Activated B cell treated with CpG ODN at 0.5 μM for 24 hours (primary cell): ENCODE results near the gene SLC35A3. TPM values are rescaled to one million over a fixed set of nuclear protein-coding genes. Genes with fewer than 3 reads are reported as not detected.

Experiments
- ATAC-seq: fragments of 200-7000 bp; cut with Tn5 transposase; one replicate; pipeline ENCODE4 v1.10.0; 2021; ENCODE audit warnings: low read depth, mild to moderate bottlenecking, moderate library complexity
- CTCF ChIA-PET: fragments of 350-600 bp; sonication (Branson Sonifier 250); formaldehyde crosslinking; loops from one replicate; lab custom pipeline; 2021; ENCODE audit warnings: antibody characterized with exemption; lab: Charles Lee
- POLR2A ChIA-PET: fragments of 350-600 bp; sonication (Branson Sonifier 250); formaldehyde crosslinking; loops from one replicate; lab custom pipeline; 2021; ENCODE audit warnings: antibody characterized with exemption; lab: Charles Lee
- DNase-seq: peaks from one replicate; pipeline ENCODE4 v3.0.0; 2022
- H3K27ac Mint-ChIP-seq: one replicate; pipeline ENCODE4 v1.8.0; 2020; ENCODE audit warnings: mixed read lengths
- H3K27me3 Mint-ChIP-seq: one replicate; pipeline ENCODE4 v1.8.0; 2021; ENCODE audit warnings: mixed read lengths
- H3K36me3 Mint-ChIP-seq: one replicate; pipeline ENCODE4 v1.8.0; 2021; ENCODE audit warnings: low read depth, mixed read lengths
- H3K4me1 Mint-ChIP-seq: one replicate; pipeline ENCODE4 v1.8.0; 2021; ENCODE audit warnings: mixed read lengths
- H3K4me3 Mint-ChIP-seq: one replicate; pipeline ENCODE4 v1.8.0; 2020; ENCODE audit warnings: mild to moderate bottlenecking, mixed read lengths
- H3K9me3 Mint-ChIP-seq: one replicate; pipeline ENCODE4 v1.8.0; 2020; ENCODE audit warnings: mixed read lengths
- intact Hi-C: fragments of 100-400 bp; cut with micrococcal nuclease; formaldehyde crosslinking; loops from one replicate; pipeline ENCODE4 v1.15.1; 2024
- total RNA-seq: library from RNA; stranded (reverse); gene quantifications from 2 replicates; pipeline ENCODE4 v1.2.3, GENCODE V29; 2022
- TF ChIP-seq, protein P1 (sequence below): fragments of 200-600 bp; IDR thresholded peaks from one replicate; pipeline ENCODE4 v1.8.0; 2022; ENCODE audit warnings: antibody characterized with exemption, mild to moderate bottlenecking

The SLC35A3 gene
- total RNA-seq, 1 donor from 2014 or later, result 21.1 TPM

DNA sequence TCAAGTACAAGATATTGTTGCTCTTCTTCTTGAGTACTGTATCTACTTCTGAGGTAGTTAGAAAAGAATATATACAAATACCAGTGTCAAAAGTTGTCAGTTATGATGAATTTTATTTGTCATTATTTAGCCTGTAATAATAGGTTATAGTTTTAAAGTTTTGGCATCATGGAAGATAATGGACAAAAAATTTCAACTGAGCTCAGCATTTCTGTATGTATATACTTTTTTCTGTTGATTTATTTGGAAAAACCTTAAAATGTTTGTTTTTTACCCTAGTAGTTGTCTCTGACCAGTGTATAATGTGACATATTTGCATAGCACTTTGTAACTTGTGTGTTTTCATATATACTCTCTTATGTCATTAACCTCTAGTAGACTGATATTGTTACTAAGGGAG, 11.1 kb downstream of the SLC35A3 start:
- ATAC-seq (no peak), DNase-seq (no peak)
- H3K9me3 Mint-ChIP-seq, result no peaks in the 10 kb centered on the region
- peaks cover 7% of the 10 kb centered on the region for H3K4me1 Mint-ChIP-seq
- no peaks in the 10 kb centered on the region for H3K27me3 Mint-ChIP-seq
- TF ChIP-seq, protein P1, sequence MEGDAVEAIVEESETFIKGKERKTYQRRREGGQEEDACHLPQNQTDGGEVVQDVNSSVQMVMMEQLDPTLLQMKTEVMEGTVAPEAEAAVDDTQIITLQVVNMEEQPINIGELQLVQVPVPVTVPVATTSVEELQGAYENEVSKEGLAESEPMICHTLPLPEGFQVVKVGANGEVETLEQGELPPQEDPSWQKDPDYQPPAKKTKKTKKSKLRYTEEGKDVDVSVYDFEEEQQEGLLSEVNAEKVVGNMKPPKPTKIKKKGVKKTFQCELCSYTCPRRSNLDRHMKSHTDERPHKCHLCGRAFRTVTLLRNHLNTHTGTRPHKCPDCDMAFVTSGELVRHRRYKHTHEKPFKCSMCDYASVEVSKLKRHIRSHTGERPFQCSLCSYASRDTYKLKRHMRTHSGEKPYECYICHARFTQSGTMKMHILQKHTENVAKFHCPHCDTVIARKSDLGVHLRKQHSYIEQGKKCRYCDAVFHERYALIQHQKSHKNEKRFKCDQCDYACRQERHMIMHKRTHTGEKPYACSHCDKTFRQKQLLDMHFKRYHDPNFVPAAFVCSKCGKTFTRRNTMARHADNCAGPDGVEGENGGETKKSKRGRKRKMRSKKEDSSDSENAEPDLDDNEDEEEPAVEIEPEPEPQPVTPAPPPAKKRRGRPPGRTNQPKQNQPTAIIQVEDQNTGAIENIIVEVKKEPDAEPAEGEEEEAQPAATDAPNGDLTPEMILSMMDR, result no peak
- no peak overlapping the region for H3K4me3 Mint-ChIP-seq
- ChIA-PET CTCF (no interaction called here), POLR2A (no interaction called here)
- no peak overlapping the region for H3K27ac Mint-ChIP-seq
- peaks cover 25% of the 10 kb centered on the region for H3K36me3 Mint-ChIP-seq
- intact Hi-C loops, result no loop called here

DNA sequence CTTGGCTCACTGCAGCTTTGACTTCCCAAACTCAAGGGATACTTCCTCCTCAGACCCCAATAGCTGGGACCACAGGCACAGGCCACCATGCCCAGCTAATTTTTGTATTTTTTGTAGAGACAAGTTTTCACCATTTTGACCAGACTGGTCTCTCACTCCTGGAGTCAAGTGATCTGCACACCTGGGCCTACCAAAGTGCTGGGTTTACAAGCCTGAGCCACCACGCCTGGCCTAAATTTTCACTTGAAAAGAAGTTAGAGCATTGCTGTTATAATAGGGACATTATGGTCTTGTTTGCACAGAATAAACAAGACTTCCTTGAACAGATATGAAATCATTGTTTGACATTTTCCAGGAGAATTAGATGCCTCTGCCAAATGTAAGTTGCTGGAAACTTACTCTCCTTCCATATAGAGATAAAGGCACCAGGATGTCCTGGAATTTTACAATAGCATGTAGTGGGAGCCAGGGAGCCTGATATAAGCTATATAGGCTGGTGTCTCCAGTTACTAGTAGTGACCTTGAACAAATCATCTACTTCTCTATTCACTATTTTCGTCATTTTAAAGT, 16.9 kb downstream of the SLC35A3 start:
- no peak for ATAC-seq
- intact Hi-C loops, result no loop called here
- TF ChIP-seq, protein P1, result no peak
- no peak overlapping the region for H3K27ac Mint-ChIP-seq
- DNase-seq, result no peak
- peaks cover 34% of the 10 kb centered on the region for H3K36me3 Mint-ChIP-seq
- no peak overlapping the region for H3K4me3 Mint-ChIP-seq
- no peaks in the 10 kb centered on the region for H3K27me3 Mint-ChIP-seq
- POLR2A ChIA-PET, result no interaction called here
- H3K9me3 Mint-ChIP-seq, result no peaks in the 10 kb centered on the region
- H3K4me1 Mint-ChIP-seq, result peaks cover 7% of the 10 kb centered on the region
- CTCF ChIA-PET, result no interaction called here

DNA sequence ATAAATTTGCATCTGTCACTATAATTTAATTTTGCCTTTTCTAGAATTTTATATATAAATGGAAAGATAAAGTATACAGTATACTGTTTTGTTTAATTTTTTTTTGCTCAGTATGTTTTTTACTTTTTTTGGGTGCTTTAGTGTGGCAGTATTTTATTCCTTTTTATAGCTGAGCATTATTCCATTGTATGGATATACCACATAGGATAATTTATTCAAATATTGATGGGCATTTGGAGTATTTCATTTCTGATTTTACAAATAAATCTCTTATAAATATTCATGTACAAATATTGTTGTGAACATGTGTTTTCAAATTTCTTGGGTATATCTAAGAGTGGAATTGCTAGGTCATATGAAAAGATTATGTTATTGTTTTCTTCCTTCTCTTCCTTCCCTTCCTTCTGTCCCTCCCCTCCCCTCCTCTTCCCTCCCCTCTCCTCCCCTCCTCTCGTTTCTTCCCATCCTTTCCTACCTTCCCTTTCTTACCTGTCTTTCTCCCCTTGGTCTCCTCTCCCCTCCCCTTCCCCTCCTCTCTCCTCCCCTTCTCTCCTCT, 18.5 kb downstream of the SLC35A3 start:
- TF ChIP-seq, protein P1, result no peak
- peaks cover 45% of the 10 kb centered on the region for H3K36me3 Mint-ChIP-seq
- POLR2A ChIA-PET, result interaction anchor here (0.6 kb wide), 1 partner anchor 87 kb away, joined by 3 read pairs; no protein-coding TSS in a partner anchor

DNA sequence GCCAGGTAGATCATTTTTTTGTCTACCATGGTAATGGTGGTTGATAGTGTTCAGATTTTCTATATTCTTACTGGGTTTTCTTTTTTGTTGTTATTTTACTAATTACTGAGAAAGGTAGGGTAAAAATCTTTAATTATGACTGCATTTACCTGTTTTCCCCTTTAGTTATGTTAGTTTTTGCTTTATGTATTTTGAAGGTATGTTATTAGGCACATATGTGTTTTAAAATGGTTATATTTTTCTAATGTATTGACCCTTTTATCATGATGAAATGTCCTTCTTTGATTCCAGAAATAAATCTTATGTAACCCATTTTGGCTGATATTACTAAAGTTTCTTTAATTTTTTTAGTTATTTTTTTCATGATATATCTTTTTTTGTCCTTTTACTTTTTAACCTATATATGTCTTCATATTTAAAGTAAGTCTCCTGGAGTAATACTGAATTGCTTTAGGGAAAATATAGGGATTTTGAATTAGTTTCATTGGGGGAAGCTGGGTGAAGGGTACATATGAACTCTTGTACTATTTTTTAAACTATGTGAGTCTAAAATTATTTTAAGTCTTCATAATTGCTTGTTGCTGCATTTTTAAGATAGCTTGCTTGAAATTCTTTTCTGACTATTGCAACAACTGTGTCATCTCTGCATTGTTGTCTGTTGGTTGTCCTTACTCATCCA, 22.4 kb downstream of the SLC35A3 start:
- no peaks in the 10 kb centered on the region for H3K27me3 Mint-ChIP-seq
- no peak overlapping the region for H3K4me3 Mint-ChIP-seq
- DNase-seq, result no peak
- peaks cover 2% of the 10 kb centered on the region for H3K9me3 Mint-ChIP-seq
- H3K36me3 Mint-ChIP-seq, result peaks cover 60% of the 10 kb centered on the region
- ChIA-PET CTCF (no interaction called here), POLR2A (no interaction called here)
- intact Hi-C loops, result no loop called here
- ATAC-seq, result no peak
- H3K4me1 Mint-ChIP-seq, result no peaks in the 10 kb centered on the region
- H3K27ac Mint-ChIP-seq, result no peak overlapping the region
- TF ChIP-seq, protein P1, result no peak

More for the DNA sequence above, 18.5 kb downstream of the SLC35A3 start:
- H3K4me3 Mint-ChIP-seq, result no peak overlapping the region
- H3K27ac Mint-ChIP-seq, result no peak overlapping the region
- peaks cover 7% of the 10 kb centered on the region for H3K4me1 Mint-ChIP-seq
- H3K27me3 Mint-ChIP-seq, result no peaks in the 10 kb centered on the region
- DNase-seq, result no peak
- CTCF ChIA-PET, result no interaction called here
- no peak for ATAC-seq
- H3K9me3 Mint-ChIP-seq, result peaks cover 2% of the 10 kb centered on the region
- intact Hi-C loops, result no loop called here

DNA sequence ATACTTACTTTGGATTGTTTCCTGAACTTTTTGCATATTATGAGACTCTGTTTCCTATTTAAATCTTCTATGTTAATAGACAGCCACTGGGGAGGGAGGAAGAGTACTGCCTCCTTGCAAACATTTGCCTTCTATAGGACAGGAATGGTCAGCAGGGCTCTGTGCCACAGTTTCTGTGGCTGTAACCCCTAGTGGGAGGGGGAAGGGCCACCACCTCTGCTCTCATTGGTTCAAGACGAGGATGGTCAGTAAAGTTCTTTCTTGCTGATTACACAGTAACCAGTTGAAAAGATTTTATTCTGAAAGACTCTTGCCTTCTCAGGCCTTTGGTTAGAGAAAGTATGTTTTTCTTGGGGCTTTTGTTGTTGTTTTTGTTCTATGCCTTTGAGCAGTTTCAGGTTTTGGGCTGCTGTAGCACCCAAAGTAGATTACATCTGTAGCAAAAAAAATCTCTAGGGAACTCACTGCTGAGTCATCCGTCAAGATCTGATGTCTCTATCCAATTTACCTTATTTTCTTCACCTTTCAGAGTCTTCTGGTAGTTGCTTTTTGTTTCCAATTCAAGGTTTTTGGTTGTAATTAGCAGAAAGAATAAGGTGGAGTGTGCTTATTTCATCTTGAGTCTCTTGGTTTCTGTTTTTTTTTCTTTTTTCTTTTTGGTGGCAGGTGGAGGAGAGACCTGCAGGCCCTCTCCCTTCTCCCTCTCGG, 23.1 kb downstream of the SLC35A3 start:
- ChIA-PET POLR2A (no interaction called here), CTCF (no interaction called here)
- DNase-seq (no peak), ATAC-seq (no peak)
- intact Hi-C loops, result no loop called here
- peaks cover 58% of the 10 kb centered on the region for H3K36me3 Mint-ChIP-seq
- no peak overlapping the region for H3K27ac Mint-ChIP-seq
- no peaks in the 10 kb centered on the region for H3K27me3 Mint-ChIP-seq
- H3K4me3 Mint-ChIP-seq, result no peak overlapping the region
- H3K4me1 Mint-ChIP-seq, result no peaks in the 10 kb centered on the region
- TF ChIP-seq, protein P1, result no peak
- H3K9me3 Mint-ChIP-seq, result peaks cover 2% of the 10 kb centered on the region
